Measurements from ENCODE around the gene FEN1. TPM values are rescaled to one million over a fixed set of nuclear protein-coding genes. Genes with fewer than 3 reads are reported as not detected.

FEN1 gene
- total and polyA plus RNA-seq, 12 donors, result 3.9 to 32.0 (median 10.0) TPM

- TF ChIP-seq CTCF (IDR thresholded peaks at IDR 0.05) (no peak), POLR2A (IDR thresholded peaks at IDR 0.05) (no peak)
- 75 to 86% (median 83%) methylated on average over 2 of the region's 2 CpGs for WGBS, 4 donors
- intact Hi-C loops (cut with DNase I), result no loop called here
Measured at GRCh38 chr11:61820174-61820573, 27.5 kb downstream of the FEN1 start.

GRCh38 chr11:61826930-61827570, 34.3 kb downstream of the FEN1 start:
- WGBS, 4 donors, result 15 to 31% (median 20%) methylated on average over 14 to 23 of the region's 23 CpGs
- H3K9me3 ChIP-seq (replicated peaks in 1 of 3), result no peaks in the 10 kb centered on the region
- H3K4me3 ChIP-seq, result peak overlapping the region in 3 of 4 donors; percentile 23 to 81 (median 53)
- no peak for TF ChIP-seq POLR2A (IDR thresholded peaks at IDR 0.05)
- TF ChIP-seq CTCF (IDR thresholded peaks at IDR 0.05), result no peak
- DNase-seq, result no peak
- no peaks in the 10 kb centered on the region for H3K27me3 ChIP-seq
- H3K4me1 ChIP-seq (replicated peaks in 1 of 2), result peaks cover 27 to 37% of the 10 kb centered on the region in 2 donors
- H3K27ac ChIP-seq, result peak overlapping the region; percentile 87 to 98 (median 92)
- intact Hi-C loops (cut with DNase I), result no loop called here
- H3K36me3 ChIP-seq (replicated peaks in 1 of 2), result no peaks in the 10 kb centered on the region

More at GRCh38 chr11:61820174-61820573, 27.5 kb downstream of the FEN1 start:
- H3K4me1 ChIP-seq (replicated peaks in 1 of 2), result peaks cover 9 to 13% of the 10 kb centered on the region in 2 donors
- no peaks in the 10 kb centered on the region for H3K9me3 ChIP-seq (replicated peaks in 1 of 3)
- H3K36me3 ChIP-seq (replicated peaks in 1 of 2), result no peaks in the 10 kb centered on the region
- no peaks in the 10 kb centered on the region for H3K27me3 ChIP-seq
- H3K4me3 ChIP-seq, result no peak overlapping the region
- H3K27ac ChIP-seq, result peak overlapping the region in 1 of 5 donors; percentile 11
- no peak for DNase-seq

GRCh38 chr11:61827571-61828378, 35.1 kb downstream of the FEN1 start, which contains the start of gene FADS2:
FADS2 (plus strand) TSS chr11:61828300; CDS start chr11:61828391, 91 bp downstream.
- peak; percentile 97 to 99 (median 98) for DNase-seq
- H3K4me3 ChIP-seq, result peak within 1 kb of the TSS; percentile 53 to 81 (median 76)
- H3K36me3 ChIP-seq (replicated peaks in 1 of 2), result no peaks in the 10 kb centered on the region
- intact Hi-C loops (cut with DNase I), result no loop called here
- TF ChIP-seq POLR2A (IDR thresholded peaks at IDR 0.05) (peak; percentile 92 to 93), CTCF (IDR thresholded peaks at IDR 0.05) (peak in 2 of 6 experiments; percentile 29 to 49)
- H3K27ac ChIP-seq, result peak within 1 kb of the TSS; percentile 87 to 98 (median 92)
- peaks cover 27 to 44% of the 10 kb centered on the region in 2 donors for H3K4me1 ChIP-seq (replicated peaks in 1 of 2)
- WGBS, 4 donors, result 0 to 1% (median 0%) methylated on average over 17 to 83 of the region's 83 CpGs
- no peaks in the 10 kb centered on the region for H3K27me3 ChIP-seq
- H3K9me3 ChIP-seq (replicated peaks in 1 of 3), result no peaks in the 10 kb centered on the region

GRCh38 chr11:61828379-61828628, 35.6 kb downstream of the FEN1 start:
- H3K27ac ChIP-seq, result peak overlapping the region; percentile 68 to 98 (median 92)
- DNase-seq, result no peak
- intact Hi-C loops (cut with DNase I), result no loop called here
- H3K36me3 ChIP-seq (replicated peaks in 1 of 2), result no peaks in the 10 kb centered on the region
- H3K27me3 ChIP-seq, result no peaks in the 10 kb centered on the region
- H3K4me1 ChIP-seq (replicated peaks in 1 of 2), result peaks cover 27 to 49% of the 10 kb centered on the region in 2 donors
- WGBS, 4 donors, result 0 to 7% (median 0%) methylated on average over 6 to 16 of the region's 16 CpGs
- TF ChIP-seq POLR2A (IDR thresholded peaks at IDR 0.05) (no peak), CTCF (IDR thresholded peaks at IDR 0.05) (no peak)
- peak overlapping the region; percentile 53 to 81 (median 76) for H3K4me3 ChIP-seq
- no peaks in the 10 kb centered on the region for H3K9me3 ChIP-seq (replicated peaks in 1 of 3)
